8988T (cell line): ENCODE measurements around the gene TRIB2.

Source experiments
- DNase-seq: peaks from one replicate; pipeline ENCODE4 v3.0.0; 2011

The TRIB2 gene

GRCh38 chr2:12721566-12722446 is 5.1 kb downstream of the TRIB2 start:
- no peak for DNase-seq

- no peak for DNase-seq
Measured at GRCh38 chr2:12722447-12723316, 5.9 kb downstream of the TRIB2 start.

GRCh38 chr2:12723736-12724463 is 7.2 kb downstream of the TRIB2 start:
- DNase-seq = no peak

- DNase-seq = no peak
Measured at GRCh38 chr2:12725233-12726187, 8.8 kb downstream of the TRIB2 start.

GRCh38 chr2:12726271-12726670 is 9.5 kb downstream of the TRIB2 start:
- no peak for DNase-seq

- no peak for DNase-seq
Measured at GRCh38 chr2:12727065-12727464, 10.3 kb downstream of the TRIB2 start.

GRCh38 chr2:12727641-12728040 is 10.9 kb downstream of the TRIB2 start:
- DNase-seq = no peak

GRCh38 chr2:12728221-12728777 is 11.6 kb downstream of the TRIB2 start:
- no peak for DNase-seq

- DNase-seq = no peak
Measured at GRCh38 chr2:12730265-12730664, 13.5 kb downstream of the TRIB2 start.

GRCh38 chr2:12731701-12732280 is 15.1 kb downstream of the TRIB2 start:
- DNase-seq = no peak

GRCh38 chr2:12732651-12733050 is 15.9 kb downstream of the TRIB2 start:
- no peak for DNase-seq

GRCh38 chr2:12733846-12734245 is 17.1 kb downstream of the TRIB2 start:
- DNase-seq = no peak

- no peak for DNase-seq
Measured at GRCh38 chr2:12734914-12735654, 18.3 kb downstream of the TRIB2 start.

- no peak for DNase-seq
Measured at GRCh38 chr2:12737297-12737696, 20.6 kb downstream of the TRIB2 start.

GRCh38 chr2:12737738-12738485 is 21.2 kb downstream of the TRIB2 start:
- no peak for DNase-seq

- DNase-seq = no peak
Measured at GRCh38 chr2:12739721-12740254, 23.1 kb downstream of the TRIB2 start.

GRCh38 chr2:12741380-12741779 is 24.6 kb downstream of the TRIB2 start:
- DNase-seq = no peak

- DNase-seq = no peak
Measured at GRCh38 chr2:12742891-12743290, 26.2 kb downstream of the TRIB2 start.

- no peak for DNase-seq
Measured at GRCh38 chr2:12750166-12750905, 33.6 kb downstream of the TRIB2 start.
